A673 (cell line): ENCODE data around the gene SLC1A1. TPM values are rescaled to one million over a fixed set of nuclear protein-coding genes. Genes with fewer than 3 reads are reported as not detected.

Source experiments
- BruUV-seq: library from RNA; stranded (reverse); fragments of 400-500 nt; replicated peaks from 2 replicates; lab custom pipeline; 2021; lab: Mats Ljungman, UMichigan
- CTCF ChIA-PET: fragments of 300-600 bp; sonication (Branson Sonifier 250); formaldehyde crosslinking; loops from one replicate; lab custom pipeline; 2022; ENCODE audit warnings: antibody characterized with exemption; lab: Charles Lee
- POLR2A ChIA-PET: fragments of 300-600 bp; sonication (Branson Sonifier 250); formaldehyde crosslinking; loops from one replicate; lab custom pipeline; 2022; ENCODE audit warnings: antibody characterized with exemption; ENCODE audit not compliant: low non-redundant PET; lab: Charles Lee
- DNase-seq: peaks from one replicate; pipeline ENCODE4 v3.0.0-alpha.2; 2015; ENCODE audit warnings: low spot score
- H3K27ac ChIP-seq: fragments of 200-600 bp; sonication (generic); 2 replicates; pipeline ENCODE4 v1.5.1; 2016; ENCODE audit warnings: mixed run types, low read depth, mild to moderate bottlenecking, mixed read lengths, antibody characterized with exemption, low read length; ENCODE audit not compliant: poor library complexity, severe bottlenecking
- H3K27me3 ChIP-seq: fragments of 200-600 bp; sonication (generic); replicated peaks from 2 replicates; pipeline ENCODE4 v1.6.1; 2017; ENCODE audit warnings: mixed run types, low read depth, mild to moderate bottlenecking, mixed read lengths, antibody characterized with exemption, low read length; ENCODE audit not compliant: insufficient read depth, poor library complexity
- H3K36me3 ChIP-seq: fragments of 200-600 bp; sonication (generic); 2 replicates; pipeline ENCODE4 v1.6.1; 2016; ENCODE audit warnings: mixed run types, mild to moderate bottlenecking, mixed read lengths, antibody characterized with exemption, low read length; ENCODE audit not compliant: insufficient read depth, poor library complexity, severe bottlenecking
- H3K4me1 ChIP-seq: fragments of 200-600 bp; sonication (generic); 2 replicates; pipeline ENCODE4 v1.6.1; 2017; ENCODE audit warnings: mixed run types, mild to moderate bottlenecking, mixed read lengths, antibody characterized with exemption, low read length; ENCODE audit not compliant: insufficient read depth, poor library complexity, severe bottlenecking
- H3K4me3 ChIP-seq: fragments of 200-600 bp; sonication (generic); 2 replicates; pipeline ENCODE4 v1.5.1; 2016; ENCODE audit warnings: low read depth, mixed run types, mild to moderate bottlenecking, mixed read lengths, low read length; ENCODE audit not compliant: poor library complexity, severe bottlenecking
- H3K9me3 ChIP-seq: fragments of 200-600 bp; sonication (generic); 2 replicates; pipeline ENCODE4 v1.6.1; 2016; ENCODE audit warnings: mixed run types, low read depth, mild to moderate bottlenecking, mixed read lengths, antibody characterized with exemption, low read length; ENCODE audit not compliant: poor library complexity, severe bottlenecking
- CTCF ChIP-seq: fragments of 300-800, 200-600 bp; sonication (generic); conservative IDR thresholded peaks from 2 replicates; pipeline ENCODE4 v1.5.1; 2017; ENCODE audit warnings: low read depth, mild to moderate bottlenecking, antibody characterized with exemption, low read length, moderate library complexity, mixed read lengths
- EZH2 ChIP-seq: fragments of 200-600 bp; sonication (generic); IDR thresholded peaks from 2 replicates; pipeline ENCODE4 v1.6.1; 2017; ENCODE audit warnings: borderline replicate concordance, low read depth, mild to moderate bottlenecking, mixed read lengths, antibody characterized with exemption, low read length; ENCODE audit not compliant: poor library complexity, severe bottlenecking
- intact Hi-C: fragments of 100-400 bp; cut with micrococcal nuclease; formaldehyde crosslinking; loops from one replicate; pipeline ENCODE4 v1.10.0; 2022; ENCODE audit not compliant: unreplicated experiment
- total RNA-seq: library from RNA; stranded (reverse); gene quantifications from 2 replicates; pipeline ENCODE4 v1.2.3, GENCODE V29; 2021

The SLC1A1 gene
- total RNA-seq, 1 experiment from 2014 or later: 8.7 TPM

GRCh38 chr9:4583001-4583400 is 92.7 kb downstream of the SLC1A1 start:
- Histone ChIP-seq H3K27me3 (no peaks in the 10 kb centered on the region), H3K27ac (no peak overlapping the region), H3K9me3 (no peaks in the 10 kb centered on the region), H3K4me1 (peaks cover 16% of the 10 kb centered on the region), H3K4me3 (no peak overlapping the region), H3K36me3 (peaks cover 20% of the 10 kb centered on the region)
- CTCF ChIA-PET: no interaction called here
- BruUV-seq: no TSS peak
- TF ChIP-seq EZH2 (no peak), CTCF (no peak)
- intact Hi-C loops: no loop called here
- no peak for DNase-seq
- POLR2A ChIA-PET: no interaction called here

GRCh38 chr9:4584636-4585035 is 94.4 kb downstream of the SLC1A1 start:
- no TSS peak for BruUV-seq
- ChIA-PET CTCF (no interaction called here), POLR2A (no interaction called here)
- TF ChIP-seq EZH2 (no peak), CTCF (no peak)
- H3K9me3 ChIP-seq: no peaks in the 10 kb centered on the region
- peaks cover 3% of the 10 kb centered on the region for H3K4me1 ChIP-seq
- intact Hi-C loops: no loop called here
- H3K36me3 ChIP-seq: peaks cover 24% of the 10 kb centered on the region
- no peaks in the 10 kb centered on the region for H3K27me3 ChIP-seq
- H3K27ac ChIP-seq: no peak overlapping the region
- DNase-seq: no peak
- H3K4me3 ChIP-seq: no peak overlapping the region

GRCh38 chr9:4585135-4585534 is 94.9 kb downstream of the SLC1A1 start:
- H3K27ac ChIP-seq: no peak overlapping the region
- ChIA-PET POLR2A (no interaction called here), CTCF (no interaction called here)
- DNase-seq: no peak
- intact Hi-C loops: no loop called here
- H3K9me3 ChIP-seq: no peaks in the 10 kb centered on the region
- H3K4me1 ChIP-seq: no peaks in the 10 kb centered on the region
- peaks cover 24% of the 10 kb centered on the region for H3K36me3 ChIP-seq
- H3K4me3 ChIP-seq: no peak overlapping the region
- no peak for TF ChIP-seq CTCF
- no peak for TF ChIP-seq EZH2
- H3K27me3 ChIP-seq: no peaks in the 10 kb centered on the region
- BruUV-seq: no TSS peak
